Activated CD8-positive, alpha-beta memory T cell treated with anti-CD3 and anti-CD28 coated beads for 36 hours (primary cell): ENCODE data around the gene ERRFI1. TPM values are rescaled to one million over a fixed set of nuclear protein-coding genes. Genes with fewer than 3 reads are reported as not detected.

Experiments
- CTCF ChIA-PET: fragments of 350-600 bp; sonication (Branson Sonifier 250); formaldehyde crosslinking; loops from one replicate; lab custom pipeline; 2021; ENCODE audit warnings: antibody characterized with exemption; lab: Charles Lee
- POLR2A ChIA-PET: fragments of 350-600 bp; sonication (Branson Sonifier 250); formaldehyde crosslinking; loops from one replicate; lab custom pipeline; 2021; ENCODE audit warnings: antibody characterized with exemption; lab: Charles Lee
- total RNA-seq, 2 experiments: library from RNA; stranded (reverse); gene quantifications; one replicate each; pipeline ENCODE4 v1.2.3, GENCODE V29; 2021

The ERRFI1 gene
- total RNA-seq, 2 experiments from 2014 or later = 3.1 to 3.2 TPM

- POLR2A ChIA-PET = interaction anchor here (0.9 to 2.0 kb wide), 3 partner anchors 17 to 25 kb away, joined by 4 to 14 read pairs (median 5); no protein-coding TSS in a partner anchor
- CTCF ChIA-PET = interaction anchor here (0.9 to 1.0 kb wide), 2 partner anchors 12 to 19 kb away, joined by 3 read pairs; no protein-coding TSS in a partner anchor
Observed at GRCh38 chr1:7963378-7963730, 62.8 kb downstream of the ERRFI1 start.

GRCh38 chr1:7962636-7963377 is 63.3 kb downstream of the ERRFI1 start:
- CTCF ChIA-PET = interaction anchor here (1.0 to 1.8 kb wide), 2 partner anchors 14 to 20 kb away, joined by 3 to 4 read pairs; no protein-coding TSS in a partner anchor
- POLR2A ChIA-PET = interaction anchor here (0.6 to 2.0 kb wide), 9 partner anchors 14 to 208 kb away, joined by 3 to 17 read pairs (median 5); partner anchors contain the start of gene TNFRSF9

DNA sequence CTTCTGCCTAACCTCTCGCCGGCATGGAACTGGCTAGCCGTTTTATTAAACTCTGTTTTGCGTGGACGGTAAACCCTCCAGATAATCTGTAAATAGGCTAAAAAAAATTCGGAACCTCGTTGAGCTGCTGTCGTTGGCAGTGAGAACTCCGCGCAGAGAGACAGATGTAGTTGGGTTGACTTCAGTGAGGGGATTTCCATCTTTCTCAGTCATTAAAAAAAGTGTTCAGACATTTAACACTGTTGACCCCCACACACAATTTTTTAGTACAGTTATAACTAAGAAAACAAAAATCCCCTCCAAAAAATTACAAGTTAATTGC is 64.1 kb downstream of the ERRFI1 start:
- ChIA-PET POLR2A (interaction anchor here (1.0 to 2.0 kb wide), 5 partner anchors 13 to 135 kb away, joined by 3 to 17 read pairs (median 4); partner anchors contain the start of gene TNFRSF9), CTCF (interaction anchor here (0.6 to 1.8 kb wide), 3 partner anchors 11 to 294 kb away, joined by 4 read pairs; no protein-coding TSS in a partner anchor)

Other genes starting within 250 kb of the ERRFI1 start
- 1 to 10 TPM; 4.0 to 4.4 TPM for gene PER3, start 242.0 kb downstream of the ERRFI1 start, total RNA-seq
- gene UTS2, start 173.2 kb downstream of the ERRFI1 start, total RNA-seq = not detected
- 100 to 1,000 TPM; 263 to 270 TPM for gene TNFRSF9, start 85.5 kb downstream of the ERRFI1 start, total RNA-seq
- gene PARK7, start 64.6 kb downstream of the ERRFI1 start, total RNA-seq = 100 to 1,000 TPM; 605 to 606 TPM